H9 (cell line): Measurements from ENCODE around the gene DLL4. TPM values are rescaled to one million over a fixed set of nuclear protein-coding genes. Genes with fewer than 3 reads are reported as not detected.
A peak's percentile ranks its signal among the peaks of the same experiment; 100 is the strongest.

Experiments used
- DNase-seq: peaks from one replicate; pipeline ENCODE4 v3.0.0-alpha.2; 2017
- H2AFZ ChIP-seq: one replicate; pipeline ENCODE4 v1.6.1; 2013; ENCODE audit warnings: mild to moderate bottlenecking, low read length, control low read depth, moderate library complexity
- H2AK5ac ChIP-seq: 2 replicates; pipeline ENCODE4 v1.6.1; 2013; ENCODE audit warnings: low read length, control low read depth, mixed read lengths; ENCODE audit not compliant: insufficient read length
- H2BK120ac ChIP-seq: one replicate; pipeline ENCODE4 v1.6.1; 2013; ENCODE audit warnings: low read depth, mild to moderate bottlenecking, low read length, control low read depth, inconsistent platforms; ENCODE audit not compliant: poor library complexity, severe bottlenecking
- H2BK12ac ChIP-seq: 2 replicates; pipeline ENCODE4 v1.6.1; 2013; ENCODE audit warnings: low read length, control low read depth, mixed read lengths, low read depth; ENCODE audit not compliant: insufficient read length
- H2BK15ac ChIP-seq: 2 replicates; pipeline ENCODE4 v1.6.1; 2013; ENCODE audit warnings: low read depth, low read length, control low read depth
- H2BK20ac ChIP-seq: one replicate; pipeline ENCODE4 v1.6.1; 2013; ENCODE audit warnings: low read depth, mild to moderate bottlenecking, low read length, control low read depth, inconsistent platforms; ENCODE audit not compliant: poor library complexity, severe bottlenecking
- H2BK5ac ChIP-seq: 2 replicates; pipeline ENCODE4 v1.6.1; 2013; ENCODE audit warnings: low read length, control low read depth, mixed read lengths; ENCODE audit not compliant: insufficient read length
- H3K14ac ChIP-seq: 2 replicates; pipeline ENCODE4 v1.6.1; 2013; ENCODE audit warnings: low read length, control low read depth; ENCODE audit not compliant: insufficient read depth
- H3K18ac ChIP-seq: 2 replicates; pipeline ENCODE4 v1.6.1; 2013; ENCODE audit warnings: low read depth, mild to moderate bottlenecking, mixed read lengths, low read length, control low read depth; ENCODE audit not compliant: insufficient read length
- H3K23ac ChIP-seq: 2 replicates; pipeline ENCODE4 v1.6.1; 2013; ENCODE audit warnings: low read length, control low read depth, mixed read lengths, low read depth; ENCODE audit not compliant: insufficient read length
- H3K23me2 ChIP-seq: 2 replicates; pipeline ENCODE4 v1.6.1; 2013; ENCODE audit warnings: low read depth, mild to moderate bottlenecking, mixed read lengths, low read length, control low read depth; ENCODE audit not compliant: insufficient read length, poor library complexity, severe bottlenecking
- H3K27ac ChIP-seq: 2 replicates; pipeline ENCODE4 v1.5.1; 2013; ENCODE audit warnings: low read length, control low read depth, mixed read lengths, low read depth; ENCODE audit not compliant: insufficient read length
- H3K27me3 ChIP-seq: 2 replicates; pipeline ENCODE4 v1.6.1; 2013; ENCODE audit warnings: low read length, control low read depth, inconsistent platforms; ENCODE audit not compliant: insufficient read depth
- H3K4ac ChIP-seq: 2 replicates; pipeline ENCODE4 v1.6.1; 2013; ENCODE audit warnings: low read depth, mild to moderate bottlenecking, control low read depth, inconsistent platforms, low read length, moderate library complexity
- H3K4me1 ChIP-seq: 2 replicates; pipeline ENCODE4 v1.6.1; 2013; ENCODE audit warnings: low read length, control low read depth, inconsistent platforms; ENCODE audit not compliant: insufficient read depth
- H3K4me2 ChIP-seq: 2 replicates; pipeline ENCODE4 v1.6.1; 2013; ENCODE audit warnings: low read length, control low read depth, mixed read lengths; ENCODE audit not compliant: insufficient read length, insufficient read depth
- H3K56ac ChIP-seq: 2 replicates; pipeline ENCODE4 v1.6.1; 2013; ENCODE audit warnings: low read depth, mild to moderate bottlenecking, mixed read lengths, low read length, control low read depth; ENCODE audit not compliant: insufficient read length
- H3K79me1 ChIP-seq: 2 replicates; pipeline ENCODE4 v1.6.1; 2013; ENCODE audit warnings: low read depth, mild to moderate bottlenecking, moderate library complexity, low read length, control low read depth, inconsistent platforms; ENCODE audit not compliant: insufficient read depth, poor library complexity, severe bottlenecking
- H3K79me2 ChIP-seq: 2 replicates; pipeline ENCODE4 v1.6.1; 2013; ENCODE audit warnings: low read length, control low read depth, inconsistent platforms; ENCODE audit not compliant: insufficient read depth
- H3K9ac ChIP-seq: 2 replicates; pipeline ENCODE4 v1.6.1; 2013; ENCODE audit warnings: low read length, control low read depth, mixed read lengths; ENCODE audit not compliant: insufficient read length; ENCODE audit errors: extremely low read depth
- H3K9me3 ChIP-seq: one replicate; pipeline ENCODE4 v1.6.1; 2013; ENCODE audit warnings: low read depth, low read length, inconsistent platforms; ENCODE audit not compliant: control insufficient read depth
- H3T11ph ChIP-seq: one replicate; pipeline ENCODE4 v1.6.1; 2013; ENCODE audit warnings: mild to moderate bottlenecking, low read length, control low read depth, inconsistent platforms
- H4K20me1 ChIP-seq: one replicate; pipeline ENCODE4 v1.6.1; 2013; ENCODE audit not compliant: control insufficient read depth, insufficient read length, insufficient read depth
- H4K5ac ChIP-seq: 2 replicates; pipeline ENCODE4 v1.6.1; 2013; ENCODE audit warnings: low read depth, mild to moderate bottlenecking, mixed read lengths, low read length, control low read depth; ENCODE audit not compliant: insufficient read length
- H4K8ac ChIP-seq: replicated peaks from 2 replicates; pipeline ENCODE4 v1.6.1; 2013; ENCODE audit warnings: low read length, control low read depth, mixed read lengths, low read depth; ENCODE audit not compliant: insufficient read length
- H4K91ac ChIP-seq: 2 replicates; pipeline ENCODE4 v1.6.1; 2013; ENCODE audit warnings: low read depth, mild to moderate bottlenecking, moderate library complexity, mixed read lengths, low read length, control low read depth; ENCODE audit not compliant: insufficient read length
- H3K27ac Mint-ChIP-seq, 3 experiments: 2 replicates in 2 of 3; 3 replicates in 1 of 3; pipeline ENCODE4 v1.8.0; 2020 to 2021; ENCODE audit warnings: mixed read lengths in 3 of 3, mild to moderate bottlenecking in 1 of 3, moderate library complexity in 1 of 3
- H3K27me3 Mint-ChIP-seq: 2 replicates; pipeline ENCODE4 v1.8.0; 2021; ENCODE audit warnings: low read depth, mild to moderate bottlenecking, moderate library complexity, mixed read lengths
- H3K36me3 Mint-ChIP-seq, 3 experiments: 2 replicates in 2 of 3; 3 replicates in 1 of 3; pipeline ENCODE4 v1.8.0; 2020 to 2021; ENCODE audit warnings: low read depth in 3 of 3, mixed read lengths in 3 of 3; ENCODE audit not compliant: insufficient read depth in 1 of 3
- H3K4me1 Mint-ChIP-seq, 2 experiments: 2 replicates each; pipeline ENCODE4 v1.8.0; 2020; ENCODE audit warnings: mixed read lengths in 2 of 2
- H3K4me3 Mint-ChIP-seq, 2 experiments: 2 replicates in 1 of 2; 3 replicates in 1 of 2; pipeline ENCODE4 v1.8.0; 2020 to 2021; ENCODE audit warnings: mild to moderate bottlenecking in 2 of 2, mixed read lengths in 2 of 2, moderate library complexity in 1 of 2
- H3K9me3 Mint-ChIP-seq, 2 experiments: 2 replicates in 1 of 2; 3 replicates in 1 of 2; pipeline ENCODE4 v1.8.0; 2020; ENCODE audit warnings: mild to moderate bottlenecking in 2 of 2, mixed read lengths in 2 of 2, moderate library complexity in 1 of 2
- WGBS: extraction: QIAGEN DNeasy Blood & Tissue Kit; methylation state at CpG from one replicate; pipeline ENCODE4 v1.1.7; 2013; ENCODE audit warnings: missing lambda C conversion rate, low lambda C conversion rate, mixed read lengths; ENCODE audit not compliant: insufficient read length; ENCODE audit errors: extremely low coverage; 5-methylcytosine and 5-hydroxymethylcytosine counted together
- total RNA-seq: library from RNA; stranded (reverse); gene quantifications from 2 replicates; pipeline ENCODE4 v1.2.1, GENCODE V29; 2021
- TF ChIP-seq, protein P1 (sequence below): fragments of 200-600 bp; sonication (generic); conservative IDR thresholded peaks from 3 replicates; pipeline ENCODE4 v1.8.0; 2021; ENCODE audit warnings: antibody characterized with exemption, mild to moderate bottlenecking

Gene DLL4
- total RNA-seq, 1 experiment from 2014 or later: 0.28 TPM

DNA sequence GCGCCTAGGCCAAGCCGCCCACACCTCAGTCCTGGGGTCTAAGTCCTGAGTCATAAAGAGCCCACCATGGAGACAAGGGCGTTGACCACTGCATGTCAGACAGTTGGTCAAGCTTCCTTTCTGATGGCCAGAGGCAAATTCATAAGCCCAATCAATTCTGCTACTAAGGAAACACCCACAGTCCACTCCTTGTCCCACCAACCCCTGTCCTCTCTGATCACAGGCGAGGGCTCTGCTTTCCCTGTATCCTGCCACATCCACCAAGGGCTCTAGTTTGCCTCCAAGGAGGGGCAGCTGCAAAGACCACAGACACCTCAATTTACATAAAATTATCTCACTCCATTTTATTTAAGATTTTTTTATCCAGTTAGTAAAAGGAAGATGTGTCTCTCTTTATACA, 49.4 kb downstream of the DLL4 start:
- TF ChIP-seq, protein P1, sequence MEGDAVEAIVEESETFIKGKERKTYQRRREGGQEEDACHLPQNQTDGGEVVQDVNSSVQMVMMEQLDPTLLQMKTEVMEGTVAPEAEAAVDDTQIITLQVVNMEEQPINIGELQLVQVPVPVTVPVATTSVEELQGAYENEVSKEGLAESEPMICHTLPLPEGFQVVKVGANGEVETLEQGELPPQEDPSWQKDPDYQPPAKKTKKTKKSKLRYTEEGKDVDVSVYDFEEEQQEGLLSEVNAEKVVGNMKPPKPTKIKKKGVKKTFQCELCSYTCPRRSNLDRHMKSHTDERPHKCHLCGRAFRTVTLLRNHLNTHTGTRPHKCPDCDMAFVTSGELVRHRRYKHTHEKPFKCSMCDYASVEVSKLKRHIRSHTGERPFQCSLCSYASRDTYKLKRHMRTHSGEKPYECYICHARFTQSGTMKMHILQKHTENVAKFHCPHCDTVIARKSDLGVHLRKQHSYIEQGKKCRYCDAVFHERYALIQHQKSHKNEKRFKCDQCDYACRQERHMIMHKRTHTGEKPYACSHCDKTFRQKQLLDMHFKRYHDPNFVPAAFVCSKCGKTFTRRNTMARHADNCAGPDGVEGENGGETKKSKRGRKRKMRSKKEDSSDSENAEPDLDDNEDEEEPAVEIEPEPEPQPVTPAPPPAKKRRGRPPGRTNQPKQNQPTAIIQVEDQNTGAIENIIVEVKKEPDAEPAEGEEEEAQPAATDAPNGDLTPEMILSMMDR: no peak
- Histone ChIP-seq H2AFZ (no peak overlapping the region), H3K9ac (no peak overlapping the region), H3K27ac (no peak overlapping the region), H3K4me2 (no peak overlapping the region), H3K56ac (no peak overlapping the region), H4K91ac (no peak overlapping the region), H4K5ac (no peak overlapping the region), H3K14ac (no peak overlapping the region), H4K8ac (no peak overlapping the region), H2BK120ac (no peak overlapping the region), H3T11ph (no peak overlapping the region), H2BK5ac (no peak overlapping the region), H3K79me2 (no peaks in the 10 kb centered on the region), H3K9me3 (no peaks in the 10 kb centered on the region), H3K4me1 (no peaks in the 10 kb centered on the region), H3K23ac (no peak overlapping the region), H2BK12ac (no peak overlapping the region), H3K27me3 (no peaks in the 10 kb centered on the region), H3K23me2 (no peaks in the 10 kb centered on the region), H4K20me1 (no peaks in the 10 kb centered on the region), H2BK15ac (no peak overlapping the region), H3K79me1 (no peaks in the 10 kb centered on the region), H2AK5ac (no peak overlapping the region), H2BK20ac (no peak overlapping the region), H3K4ac (no peak overlapping the region), H3K18ac (no peak overlapping the region)
- Mint-ChIP-seq H3K27me3 (no peaks in the 10 kb centered on the region), H3K27ac (peak overlapping the region in 1 of 3 experiments; percentile 42; a peak in 1 of 7 replicates), H3K36me3 (peaks cover 30 to 78% (median 70%) of the 10 kb centered on the region in 3 experiments), H3K4me1 (no peaks in the 10 kb centered on the region), H3K4me3 (no peak overlapping the region), H3K9me3 (no peaks in the 10 kb centered on the region)
- DNase-seq: no peak
- WGBS: no CpG with 5 or more reads among the region's 4 CpGs
